SK-N-MC (cell line): ENCODE results near the gene PVR.

Experiments used
- EZH2 ChIP-seq: fragments of 200-600 bp; sonication (generic); IDR thresholded peaks from one replicate; pipeline ENCODE4 v1.6.1; 2017; ENCODE audit warnings: antibody characterized with exemption
- FOXP2 ChIP-seq: optimal IDR thresholded peaks from 2 replicates; pipeline ENCODE3; 2011; ENCODE audit warnings: mild to moderate bottlenecking, moderate library complexity; ENCODE audit not compliant: insufficient read depth; ENCODE audit errors: extremely low read length, control extremely low read depth
- POLR2AphosphoS5 ChIP-seq: IDR thresholded peaks from 2 replicates; pipeline ENCODE4 v1.6.1; 2012; ENCODE audit warnings: mild to moderate bottlenecking, low read depth, low read length, borderline replicate concordance

DNA sequence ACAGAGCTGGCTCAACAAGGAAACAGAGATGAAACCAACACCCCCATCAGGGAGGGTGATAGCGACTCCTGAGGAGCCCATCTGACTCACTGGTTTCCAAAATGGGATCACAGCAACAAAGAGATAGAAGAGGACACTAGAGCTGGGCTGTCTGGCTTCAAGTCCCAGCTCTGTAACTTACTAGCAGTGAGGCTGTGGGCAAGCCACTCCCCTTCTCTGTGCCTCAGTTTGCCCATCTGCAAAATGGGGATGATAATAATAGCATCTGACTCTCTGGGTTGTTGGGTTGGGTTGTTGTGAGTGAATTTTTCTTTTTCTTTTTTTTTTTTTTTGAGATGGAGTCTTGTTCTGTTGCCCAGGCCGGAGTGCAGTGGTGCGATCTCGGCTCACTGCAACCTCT, 16.1 kb upstream of the PVR start:
- TF ChIP-seq EZH2 (no peak), POLR2AphosphoS5 (no peak), FOXP2 (no peak)
